Superior temporal gyrus (tissue), 1 donor: ENCODE data around the gene MYG1.
"Not testable (repeated sequence)": the region's sequence is repeated elsewhere in the genome, so short reads cannot be mapped to it uniquely, and the experiment has no call there.

Source experiments
- DNase-seq: peaks from one replicate; pipeline ENCODE4 v3.0.0-alpha.2; 2016; ENCODE audit errors: extremely low spot score

Gene MYG1

DNA sequence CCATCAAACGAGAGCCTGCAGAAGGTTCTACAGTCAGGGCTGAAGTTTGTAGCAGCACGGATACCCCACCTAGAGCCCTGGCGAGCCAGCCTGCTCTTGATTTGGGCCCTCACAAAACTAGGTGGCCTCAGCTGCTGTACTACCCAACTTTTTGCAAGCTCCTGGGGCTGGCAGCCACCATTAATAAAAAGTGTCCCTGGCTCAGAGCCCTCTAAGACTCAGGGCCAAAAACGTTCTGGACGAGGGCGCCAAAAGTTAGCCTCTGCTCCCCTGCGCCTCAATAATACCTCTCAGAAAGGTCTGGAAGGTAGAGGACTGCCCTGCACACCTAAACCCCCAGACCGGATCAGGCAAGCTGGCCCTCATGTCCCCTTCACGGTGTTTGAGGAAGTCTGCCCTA, 13.0 kb upstream of the MYG1 start:
- DNase-seq: no peak

DNA sequence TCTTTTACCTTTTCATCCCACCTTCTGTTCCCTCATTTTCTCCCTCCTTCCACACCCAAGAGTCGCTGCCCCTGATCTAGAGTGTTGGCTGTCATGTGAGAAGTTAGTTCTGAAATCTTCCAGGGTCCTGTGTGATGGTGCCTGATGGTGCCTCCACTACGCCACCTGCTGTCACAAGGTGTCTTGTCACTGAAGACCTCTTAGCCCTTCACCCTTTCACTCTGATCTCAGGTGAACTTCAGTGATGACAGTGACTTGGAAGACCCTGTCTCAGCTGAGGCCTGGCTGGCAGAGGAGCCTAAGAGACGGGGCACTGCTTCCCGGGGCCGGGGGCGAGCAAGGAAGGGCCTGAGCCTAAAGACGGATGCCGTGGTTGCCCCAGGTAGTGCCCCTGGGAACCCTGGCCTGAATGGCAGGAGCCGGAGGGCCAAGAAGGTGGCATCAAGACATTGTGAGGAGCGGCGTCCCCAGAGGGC, 11.7 kb upstream of the MYG1 start:
- peak; percentile 78 for DNase-seq

DNA sequence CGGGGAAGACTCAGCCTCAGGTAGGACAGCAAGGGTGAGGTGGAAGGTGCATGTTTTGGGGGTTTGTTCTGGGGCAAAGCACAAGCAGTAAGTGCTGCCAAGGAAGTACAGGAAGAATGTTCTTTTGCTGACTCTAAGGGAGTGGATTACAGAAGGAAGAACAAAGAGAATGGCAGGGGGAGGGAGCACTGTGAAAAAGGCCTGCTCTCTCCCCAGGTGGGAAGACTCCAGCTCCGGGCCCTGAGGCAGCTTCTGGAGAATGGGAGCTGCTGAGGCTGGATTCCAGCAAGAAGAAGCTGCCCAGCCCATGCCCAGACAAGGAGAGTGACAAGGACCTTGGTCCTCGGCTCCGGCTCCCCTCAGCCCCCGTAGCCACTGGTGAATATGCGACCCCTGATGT, 11.2 kb upstream of the MYG1 start:
- no peak for DNase-seq

DNA sequence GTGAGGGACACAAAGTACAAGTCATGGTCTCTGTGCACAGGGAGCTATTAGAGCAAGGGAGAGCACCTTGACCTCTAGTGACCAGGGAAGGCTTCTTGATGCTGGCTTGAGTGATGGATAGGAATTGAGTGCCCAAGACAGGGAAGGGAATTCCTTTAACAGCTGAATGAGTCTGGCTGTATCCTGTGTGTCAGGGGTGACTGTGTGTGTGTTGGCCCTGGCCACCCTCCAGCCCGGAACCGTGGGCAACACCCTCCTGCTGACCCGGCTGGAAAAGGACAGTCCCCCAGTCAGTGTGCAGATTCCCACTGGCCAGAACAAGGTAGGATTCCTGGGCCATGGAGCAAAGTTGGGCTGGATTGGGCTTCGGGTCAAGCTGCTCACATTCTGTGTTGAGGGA, 9.6 kb upstream of the MYG1 start:
- DNase-seq: no peak

DNA sequence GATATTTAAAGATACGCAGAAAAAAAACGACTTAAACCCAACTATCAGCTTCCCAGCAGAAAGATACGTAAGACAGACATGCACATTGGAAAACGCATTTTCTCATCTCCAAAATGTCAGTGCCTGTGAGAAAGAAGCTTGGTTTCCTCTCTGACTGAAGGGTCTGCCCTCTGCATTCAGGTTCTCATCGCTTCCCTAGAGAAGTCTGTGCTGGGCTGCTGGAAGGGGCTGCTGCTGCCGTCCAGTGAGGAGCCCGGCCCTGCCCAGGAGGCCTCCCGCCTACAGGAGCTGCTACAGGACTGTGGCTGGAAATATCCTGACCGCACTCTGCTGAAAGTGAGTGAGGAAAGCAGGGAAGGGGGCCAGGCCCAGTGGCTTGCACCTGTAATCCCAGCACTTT, 8.8 kb upstream of the MYG1 start:
- DNase-seq: no peak

DNA sequence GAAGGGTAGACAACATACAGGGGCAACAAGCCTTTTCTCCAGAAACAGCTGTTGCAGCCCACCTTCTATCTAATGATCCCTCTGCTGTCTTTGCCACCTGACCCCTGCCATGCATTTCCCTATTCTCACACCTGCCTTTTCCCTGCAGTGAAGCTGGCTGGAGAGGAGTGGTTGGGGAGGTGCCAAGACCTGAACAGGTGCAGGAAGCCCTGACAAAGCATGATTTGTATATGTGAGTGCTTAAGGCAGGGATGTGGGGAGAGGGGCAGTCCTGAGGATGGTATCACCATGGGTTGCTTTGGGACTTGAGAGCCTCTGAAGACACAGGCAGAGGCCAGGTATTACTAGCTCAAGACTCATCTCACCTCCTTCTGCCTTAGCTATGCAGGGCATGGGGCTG, 7.1 kb upstream of the MYG1 start:
- no peak for DNase-seq

DNA sequence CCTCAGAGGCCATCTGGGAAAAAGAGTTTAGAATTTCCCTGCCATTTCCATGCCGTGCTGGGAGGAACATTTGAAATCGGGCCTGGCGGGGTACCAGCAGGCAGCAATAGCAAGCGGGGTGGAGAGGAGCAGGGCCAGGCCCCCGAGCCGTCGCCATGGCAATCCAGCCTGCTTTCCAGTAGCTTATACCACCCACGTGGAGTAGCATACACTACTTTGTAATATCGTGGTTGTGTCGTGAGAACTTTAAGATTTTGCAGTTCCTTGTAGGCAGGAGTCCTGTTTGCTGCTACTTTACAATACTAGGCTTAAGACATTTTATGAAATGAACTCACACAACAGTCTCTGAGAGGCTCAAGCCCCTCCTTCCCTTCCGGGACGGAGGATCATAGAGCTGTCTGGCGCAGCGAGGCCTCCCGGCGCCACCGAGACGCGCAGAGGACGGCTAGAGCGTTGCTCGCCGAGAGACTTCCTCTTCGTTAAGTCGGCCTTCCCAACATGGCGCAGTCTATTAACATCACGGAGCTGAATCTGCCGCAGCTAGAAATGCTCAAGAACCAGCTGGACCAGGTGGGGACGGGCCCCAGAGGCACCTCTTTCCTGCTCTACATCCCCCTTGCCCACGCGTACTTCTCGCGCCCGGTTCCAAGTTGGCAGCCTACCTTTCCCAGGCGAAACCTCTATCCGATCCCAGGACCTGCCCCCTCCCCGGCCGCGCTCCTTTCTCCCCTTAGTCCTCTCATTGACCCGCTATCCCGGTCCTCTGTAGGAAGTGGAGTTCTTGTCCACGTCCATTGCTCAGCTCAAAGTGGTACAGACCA, 4.2 kb upstream of the MYG1 start, which contains the start of gene PFDN5:
TSS of gene PFDN5 (plus strand) at position 473 of the 821 bp plus-strand sequence. CDS start at position 499, 26 bp downstream.
- peak; percentile 90 for DNase-seq

DNA sequence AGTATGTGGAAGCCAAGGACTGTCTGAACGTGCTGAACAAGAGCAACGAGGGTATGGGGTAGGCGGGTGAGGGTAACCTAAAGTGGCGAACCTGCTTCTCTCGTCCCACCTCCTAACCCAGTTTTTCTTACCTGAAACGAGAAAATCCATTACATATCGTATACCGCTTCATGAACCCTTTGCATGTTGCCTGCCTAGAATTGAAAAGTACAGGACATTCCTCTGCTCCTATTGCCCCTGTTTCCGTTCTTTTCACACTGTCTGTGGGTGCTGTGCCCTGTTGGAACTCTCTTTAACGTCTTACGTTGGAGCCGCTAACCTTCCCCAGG, 3.6 kb upstream of the MYG1 start:
- no peak for DNase-seq

DNA sequence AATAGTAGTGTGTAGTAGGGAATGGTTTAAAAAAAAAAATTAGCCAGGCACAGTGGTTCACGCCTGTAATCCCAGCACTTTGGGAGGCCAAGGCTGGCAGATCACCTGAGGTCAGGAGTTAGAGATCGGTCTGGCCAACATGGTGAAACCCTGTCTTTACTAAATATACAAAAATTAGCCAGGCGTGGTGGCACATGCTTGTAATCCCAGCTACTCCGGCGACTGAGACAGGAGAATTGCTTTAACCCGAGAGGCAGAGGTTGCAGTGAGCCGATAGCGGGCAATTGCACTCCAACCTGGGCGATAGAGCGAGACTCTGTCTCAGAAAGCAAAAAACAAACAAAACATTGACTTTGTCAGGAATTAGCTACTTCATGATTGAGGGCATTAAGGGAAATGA, 2.4 kb upstream of the MYG1 start:
- DNase-seq: not testable (repeated sequence)

DNA sequence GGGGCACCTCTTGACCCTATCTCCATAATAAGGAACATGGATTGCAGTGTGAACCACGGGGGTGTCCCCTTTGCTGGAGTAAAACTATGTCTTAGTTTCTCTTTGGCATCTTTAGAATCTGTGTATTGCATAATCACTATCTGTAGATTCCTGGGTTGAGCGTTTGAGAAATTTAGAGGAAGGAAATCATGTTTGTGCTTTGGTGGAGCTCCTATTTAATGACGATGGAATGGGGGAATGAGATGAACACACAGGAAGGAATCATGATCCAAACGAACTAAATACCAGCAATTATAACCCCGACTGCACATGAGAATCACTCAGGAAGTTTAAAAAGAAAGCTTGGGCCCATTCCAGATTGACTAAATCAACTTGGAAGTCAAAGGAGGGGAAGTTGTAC, 1.3 kb upstream of the MYG1 start:
- no peak for DNase-seq

DNA sequence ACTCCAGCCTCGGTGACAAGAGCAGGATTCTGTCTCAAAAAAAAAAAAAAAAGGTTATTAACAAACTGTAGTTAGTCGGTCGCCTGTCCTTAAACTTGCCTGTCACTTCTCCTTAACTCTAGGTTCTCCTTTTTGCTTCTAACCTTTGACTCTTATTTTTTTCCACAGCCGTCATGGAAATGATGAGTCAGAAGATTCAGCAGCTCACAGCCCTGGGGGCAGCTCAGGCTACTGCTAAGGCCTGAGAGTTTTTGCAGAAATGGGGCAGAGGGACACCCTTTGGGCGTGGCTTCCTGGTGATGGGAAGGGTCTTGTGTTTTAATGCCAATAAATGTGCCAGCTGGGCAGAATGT, 418 bp upstream of the MYG1 start:
- no peak for DNase-seq

DNA sequence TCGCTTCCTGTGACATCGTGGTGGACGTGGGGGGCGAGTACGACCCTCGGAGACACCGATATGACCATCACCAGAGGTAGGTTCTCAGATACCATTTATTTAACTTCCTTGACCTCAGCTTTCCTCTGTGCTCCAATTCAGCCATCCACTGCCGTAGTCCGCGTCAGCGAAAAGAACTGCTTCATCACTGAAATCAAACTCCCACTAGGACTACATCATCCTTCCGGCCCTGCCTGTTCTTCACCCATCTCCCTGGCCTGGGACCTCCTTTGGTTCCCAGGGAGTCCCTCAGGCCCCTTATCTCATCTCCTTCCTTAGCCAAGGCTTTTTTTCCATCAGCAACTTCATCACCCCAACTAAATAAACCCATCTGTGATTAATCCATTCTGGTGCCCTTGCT, 692 bp downstream of the MYG1 start:
- DNase-seq: no peak

DNA sequence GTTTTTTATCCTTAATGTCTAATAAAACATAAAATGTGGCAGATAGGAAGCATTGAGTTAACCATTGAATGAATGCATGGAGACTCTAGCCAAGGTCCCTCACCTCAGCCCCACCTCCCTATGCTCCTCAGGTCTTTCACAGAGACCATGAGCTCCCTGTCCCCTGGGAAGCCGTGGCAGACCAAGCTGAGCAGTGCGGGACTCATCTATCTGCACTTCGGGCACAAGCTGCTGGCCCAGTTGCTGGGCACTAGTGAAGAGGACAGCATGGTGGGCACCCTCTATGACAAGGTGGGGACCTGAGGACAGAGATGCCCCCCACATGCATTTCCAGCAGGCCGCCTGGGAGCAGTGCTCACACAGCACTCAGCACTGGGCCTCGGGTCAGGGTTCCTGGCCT, 3.4 kb downstream of the MYG1 start:
- no peak for DNase-seq

DNA sequence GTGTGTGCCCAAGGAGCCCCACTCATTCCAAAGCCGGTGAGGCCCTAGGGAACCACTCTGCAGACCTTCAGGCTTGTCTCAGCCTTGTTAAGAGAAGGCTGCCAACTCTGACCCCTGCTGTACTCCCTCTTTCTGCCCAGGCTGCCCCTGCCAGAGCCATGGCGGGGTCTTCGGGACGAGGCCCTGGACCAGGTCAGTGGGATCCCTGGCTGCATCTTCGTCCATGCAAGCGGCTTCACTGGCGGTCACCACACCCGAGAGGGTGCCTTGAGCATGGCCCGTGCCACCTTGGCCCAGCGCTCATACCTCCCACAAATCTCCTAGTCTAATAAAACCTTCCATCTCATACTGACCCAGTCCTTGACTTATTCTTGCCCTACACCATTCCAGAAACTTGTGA, 7.3 kb downstream of the MYG1 start:
- DNase-seq: no peak

DNA sequence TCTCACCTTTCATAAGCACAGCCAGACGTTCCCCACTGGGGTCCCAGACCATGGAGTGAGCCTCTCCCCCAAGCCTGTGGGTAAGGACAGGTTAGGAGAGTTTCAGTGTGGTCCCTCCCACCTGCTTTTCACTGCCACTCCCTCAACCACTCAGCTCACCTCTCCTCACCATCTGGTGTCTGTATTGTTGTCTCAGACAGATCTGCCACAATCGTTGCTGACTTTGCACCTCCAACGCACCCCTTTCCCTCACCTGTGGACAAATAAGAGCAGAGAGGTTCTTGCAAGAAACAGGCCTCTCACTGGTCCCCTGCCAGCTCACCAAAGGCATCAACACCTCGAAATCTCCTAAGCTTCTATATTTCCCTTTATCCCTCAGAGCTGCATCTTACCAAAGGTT, 8.8 kb downstream of the MYG1 start:
- DNase-seq: no peak

DNA sequence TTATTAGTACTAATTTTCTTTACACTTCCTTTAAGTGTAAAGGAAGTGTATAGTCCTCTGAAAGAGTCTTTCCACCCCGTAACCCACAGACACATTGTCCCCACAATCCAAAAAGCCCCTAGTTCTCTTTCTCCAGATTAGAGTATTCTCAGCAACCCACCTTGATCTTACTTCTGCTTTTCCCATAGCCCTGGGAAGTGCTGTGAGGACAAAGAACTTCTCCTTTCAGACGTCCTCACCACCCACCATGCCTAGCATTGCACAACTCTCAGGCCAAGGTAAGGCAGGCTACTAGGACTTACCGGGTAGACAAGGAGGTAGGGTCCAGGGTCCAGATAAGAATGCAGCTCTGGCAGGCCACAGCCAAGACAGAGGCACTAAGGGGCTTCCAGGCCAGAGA, 14.5 kb downstream of the MYG1 start:
- no peak for DNase-seq

DNA sequence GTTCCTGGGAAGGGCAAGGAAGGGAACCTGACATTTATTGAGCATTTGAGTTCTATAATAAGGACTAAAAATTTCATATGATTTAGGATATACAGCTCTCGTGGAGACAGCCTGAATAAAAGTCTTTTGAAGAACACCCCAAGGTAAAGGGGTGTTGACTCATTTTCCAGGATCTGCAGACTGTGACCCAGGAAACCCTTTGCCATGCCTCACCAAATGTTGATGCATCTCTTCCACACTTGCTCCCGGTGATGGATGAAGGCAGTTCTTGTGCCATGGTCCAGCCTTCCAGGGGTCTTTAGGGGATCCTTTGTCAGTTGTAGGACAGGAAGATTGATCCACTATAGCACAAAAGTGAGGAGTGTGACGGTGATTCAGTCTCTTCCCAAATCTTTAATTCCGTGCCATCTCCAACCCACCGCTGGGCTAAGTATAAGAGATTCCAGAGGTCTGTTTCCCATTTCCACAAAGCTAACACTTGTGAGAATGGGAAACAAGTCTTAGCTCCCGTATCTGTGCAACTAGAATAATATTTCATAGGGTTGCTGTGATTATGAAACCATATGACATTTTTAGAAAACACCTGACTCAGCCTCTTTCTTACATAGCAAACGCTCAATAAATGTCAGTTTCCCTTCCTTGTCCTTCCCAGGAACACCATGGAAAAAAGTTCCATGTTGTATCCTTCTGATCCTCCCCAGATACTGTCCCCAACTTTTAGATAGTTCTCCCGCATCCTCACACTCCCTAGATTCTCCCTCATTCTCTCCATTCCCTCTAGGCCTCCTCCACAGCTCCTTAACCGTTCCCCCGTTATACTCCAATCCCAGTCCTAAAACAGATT, 21.1 kb downstream of the MYG1 start:
- no peak for DNase-seq

DNA sequence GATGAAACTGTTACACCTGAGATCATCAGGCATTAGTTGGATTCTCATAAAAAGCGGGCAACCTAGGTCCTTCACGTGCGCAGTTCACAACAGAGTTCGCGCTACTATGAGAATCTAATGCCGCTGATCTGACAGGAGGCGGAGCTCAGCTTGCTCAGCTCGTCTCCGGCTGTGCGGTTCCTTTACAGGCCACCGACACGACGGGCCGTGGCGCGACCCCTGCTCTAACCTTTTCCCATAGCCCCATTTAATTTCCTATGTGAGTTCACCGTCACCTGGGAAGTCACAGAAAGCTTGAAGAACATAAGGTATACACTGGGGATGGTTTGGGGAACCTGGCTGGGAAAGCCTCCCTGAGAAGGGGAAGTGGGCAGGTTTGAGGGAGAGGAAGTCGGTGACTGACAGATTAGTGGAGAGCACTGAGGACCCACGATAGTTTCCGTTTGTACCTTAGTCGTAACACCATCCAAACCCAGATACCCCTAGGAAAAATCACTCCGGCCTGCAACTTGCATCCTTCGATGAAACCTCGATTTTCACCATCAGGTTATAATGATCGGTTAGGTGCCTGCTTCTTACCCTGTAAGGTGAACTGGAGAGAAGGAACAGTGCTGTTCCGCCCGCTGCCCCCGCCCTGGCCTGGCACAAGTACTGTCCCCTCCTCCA, 24.8 kb downstream of the MYG1 start:
- DNase-seq: no peak

DNA sequence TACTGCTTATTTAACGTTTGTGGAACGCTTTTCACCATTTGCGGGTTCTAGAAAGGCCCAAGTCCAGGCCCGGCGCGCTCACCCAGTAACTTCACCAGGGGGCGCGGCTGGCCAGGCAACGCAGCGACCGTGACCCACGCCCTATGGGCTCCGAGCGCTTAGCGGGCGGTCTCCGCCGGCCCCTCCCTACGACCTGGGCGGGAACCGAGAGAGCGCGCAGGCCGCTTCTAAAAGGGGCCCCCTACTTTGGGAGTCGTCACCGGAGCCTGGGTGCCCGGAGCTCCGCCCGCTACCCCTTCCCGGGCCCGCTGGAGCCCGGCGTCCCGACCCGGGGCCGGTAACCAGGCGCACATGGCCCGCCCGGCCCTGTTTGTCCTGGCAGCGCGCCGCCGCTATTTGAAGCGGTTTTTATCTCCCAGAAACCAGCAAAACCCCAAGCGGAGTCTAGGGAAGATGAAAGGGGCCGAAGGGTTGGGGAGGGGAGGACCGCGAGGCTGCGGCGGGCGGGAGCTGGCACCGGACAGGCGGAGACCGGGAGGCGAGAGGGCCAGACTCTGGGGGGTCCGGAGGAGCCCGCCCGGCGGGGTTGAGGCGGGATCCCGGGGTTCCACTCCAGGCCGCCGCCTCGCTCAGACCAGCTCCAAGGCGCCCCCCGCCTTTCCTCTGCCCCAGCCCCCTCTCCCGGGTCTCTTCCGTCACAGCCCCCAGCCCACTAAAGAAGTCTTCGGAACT, 25.4 kb downstream of the MYG1 start:
- peak; percentile 94 for DNase-seq

DNA sequence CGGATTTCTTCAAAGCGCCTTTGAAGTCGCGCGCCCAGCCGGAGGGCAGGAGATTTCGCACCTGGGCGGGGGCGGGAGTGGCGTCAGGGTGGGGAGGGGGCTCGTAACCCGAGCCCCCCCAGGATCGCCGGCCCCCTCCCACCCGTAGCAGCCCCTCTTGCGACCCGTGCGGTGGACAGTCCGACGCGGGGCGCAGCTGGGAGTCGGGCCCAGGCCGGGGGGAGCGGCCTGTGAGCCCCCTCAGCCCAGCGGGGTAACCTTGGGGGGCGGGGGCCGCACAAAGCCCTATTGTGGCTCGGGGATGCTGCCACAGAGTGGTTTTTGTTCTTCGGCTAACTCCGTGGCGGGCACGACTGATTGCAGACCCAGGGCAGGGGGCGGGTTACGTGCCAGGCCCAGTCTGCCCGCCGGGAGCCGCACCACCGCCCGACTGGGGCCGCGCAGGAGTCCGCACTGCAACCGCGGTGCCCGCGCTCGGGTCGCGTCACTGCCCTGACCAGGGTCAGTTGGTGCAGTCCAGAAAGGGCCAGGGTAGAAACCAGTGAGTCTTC, 26.1 kb downstream of the MYG1 start:
- peak; percentile 84 for DNase-seq

DNA sequence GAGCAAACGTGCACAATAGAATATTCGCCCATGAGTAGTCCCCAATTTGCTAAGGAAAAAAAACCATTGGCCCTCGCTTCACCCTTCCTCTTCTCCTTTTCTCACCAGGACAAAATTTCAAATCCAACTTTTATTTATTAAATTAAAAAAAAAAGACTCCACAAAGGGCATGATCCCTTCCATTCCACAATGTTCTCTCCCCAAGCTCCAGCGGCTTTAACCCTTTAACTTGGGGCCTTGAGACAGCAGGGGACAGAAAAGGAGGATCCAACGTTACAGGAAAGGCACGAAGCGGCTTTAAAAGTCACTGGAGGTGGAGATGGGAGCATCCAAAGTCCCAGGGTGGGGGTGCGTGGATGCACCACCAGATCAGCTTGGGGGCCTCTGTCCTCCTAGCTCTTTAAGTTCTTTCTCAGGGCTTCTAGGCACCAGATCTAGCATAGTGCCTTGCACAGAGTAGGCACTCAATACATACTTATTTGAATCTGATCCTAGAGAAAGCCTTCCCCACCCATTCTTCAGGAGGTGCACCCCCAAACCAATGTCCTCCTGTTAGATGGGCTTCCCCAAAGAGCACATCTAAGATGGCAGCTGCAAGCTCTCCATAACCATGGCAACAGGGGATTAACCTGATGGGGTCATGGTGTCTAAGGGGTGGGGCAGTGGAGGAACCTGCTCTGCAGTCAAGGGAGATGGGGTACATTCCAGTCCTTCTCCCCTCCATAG, 27.1 kb downstream of the MYG1 start:
- DNase-seq: no peak
